ENCODE measurements around the gene ZNF672.

ZNF672 gene

GRCh38 chr1:248837045-248837780 lies 811 bp upstream of the ZNF672 start:
- DNase-seq: no peak

GRCh38 chr1:248838357-248839167 lies 538 bp downstream of the ZNF672 start:
- peak; percentile 75 for DNase-seq

- DNase-seq: no peak
Measured at GRCh38 chr1:248839168-248839555, 1.1 kb downstream of the ZNF672 start.

- no peak for DNase-seq
Measured at GRCh38 chr1:248840946-248841345, 2.9 kb downstream of the ZNF672 start.

- no peak for DNase-seq
Measured at GRCh38 chr1:248841702-248842395, 3.8 kb downstream of the ZNF672 start.

GRCh38 chr1:248842781-248843331 lies 4.8 kb downstream of the ZNF672 start:
- DNase-seq: no peak

GRCh38 chr1:248843687-248844086 lies 5.7 kb downstream of the ZNF672 start:
- no peak for DNase-seq

GRCh38 chr1:248844526-248844925 lies 6.5 kb downstream of the ZNF672 start:
- no peak for DNase-seq

- DNase-seq: no peak
Measured at GRCh38 chr1:248847181-248847955, 9.3 kb downstream of the ZNF672 start.

GRCh38 chr1:248847956-248848561 lies 10.0 kb downstream of the ZNF672 start:
- no peak for DNase-seq

GRCh38 chr1:248848602-248849001 lies 10.6 kb downstream of the ZNF672 start:
- no peak for DNase-seq

GRCh38 chr1:248849152-248849551 lies 11.1 kb downstream of the ZNF672 start:
- no peak for DNase-seq

- DNase-seq: no peak
Measured at GRCh38 chr1:248849637-248850036, 11.6 kb downstream of the ZNF672 start.

- no peak for DNase-seq
Measured at GRCh38 chr1:248850124-248850523, 12.1 kb downstream of the ZNF672 start.

GRCh38 chr1:248850536-248851251 lies 12.7 kb downstream of the ZNF672 start:
- DNase-seq: no peak

GRCh38 chr1:248851390-248851789 lies 13.4 kb downstream of the ZNF672 start:
- DNase-seq: no peak

GRCh38 chr1:248852481-248853405 lies 14.7 kb downstream of the ZNF672 start:
- no peak for DNase-seq

- no peak for DNase-seq
Measured at GRCh38 chr1:248853663-248854375, 15.8 kb downstream of the ZNF672 start.

- DNase-seq: no peak
Measured at GRCh38 chr1:248855580-248855979, 17.6 kb downstream of the ZNF672 start.

GRCh38 chr1:248856176-248856575 lies 18.2 kb downstream of the ZNF672 start:
- DNase-seq: no peak

Measured in NCI-H2107 (cell line).